Calu3 (cell line): Measurements from ENCODE around the gene MARCHF11. TPM values are rescaled to one million over a fixed set of nuclear protein-coding genes. Genes with fewer than 3 reads are reported as not detected.

Source experiments
- BruUV-seq: library from RNA; stranded (reverse); fragments of 400-500 nt; replicated peaks from 2 replicates; lab custom pipeline; 2021; lab: Mats Ljungman, UMichigan
- CTCF ChIA-PET: fragments of 300-600 bp; sonication (Branson Sonifier 250); formaldehyde crosslinking; loops from one replicate; lab custom pipeline; 2022; ENCODE audit warnings: antibody characterized with exemption; lab: Charles Lee
- DNase-seq: peaks from one replicate; pipeline ENCODE4 v3.0.0; 2022
- H3K27ac Mint-ChIP-seq: one replicate; pipeline ENCODE4 v1.8.0; 2022; ENCODE audit warnings: mixed read lengths; ENCODE audit not compliant: unreplicated experiment
- H3K27me3 Mint-ChIP-seq: one replicate; pipeline ENCODE4 v1.8.0; 2022; ENCODE audit warnings: mixed read lengths; ENCODE audit not compliant: unreplicated experiment
- H3K36me3 Mint-ChIP-seq: one replicate; pipeline ENCODE4 v1.8.0; 2022; ENCODE audit warnings: mild to moderate bottlenecking, moderate library complexity, mixed read lengths; ENCODE audit not compliant: insufficient read depth, unreplicated experiment
- H3K4me1 Mint-ChIP-seq: one replicate; pipeline ENCODE4 v1.8.0; 2022; ENCODE audit warnings: mild to moderate bottlenecking, low read depth, mixed read lengths; ENCODE audit not compliant: unreplicated experiment
- H3K4me3 Mint-ChIP-seq: one replicate; pipeline ENCODE4 v1.8.0; 2022; ENCODE audit warnings: mild to moderate bottlenecking, low read depth, moderate library complexity, mixed read lengths; ENCODE audit not compliant: unreplicated experiment
- H3K9me3 Mint-ChIP-seq: one replicate; pipeline ENCODE4 v1.8.0; 2022; ENCODE audit warnings: low read depth, mixed read lengths; ENCODE audit not compliant: unreplicated experiment
- intact Hi-C: fragments of 100-400 bp; cut with micrococcal nuclease; formaldehyde crosslinking; loops from one replicate; pipeline ENCODE4 v1.10.0; 2022; ENCODE audit not compliant: unreplicated experiment
- total RNA-seq: library from RNA; stranded (reverse); gene quantifications from 2 replicates; pipeline ENCODE4 v1.2.3, GENCODE V29; 2022
- TF ChIP-seq, protein P1 (sequence below): fragments of 200-600 bp; IDR thresholded peaks from one replicate; pipeline ENCODE4 v1.8.0; 2022; ENCODE audit warnings: antibody characterized with exemption; ENCODE audit not compliant: unreplicated experiment

Gene MARCHF11
- total RNA-seq, 1 experiment from 2014 or later: not detected

- BruUV-seq: no TSS peak
- H3K9me3 Mint-ChIP-seq: peaks cover 12% of the 10 kb centered on the region
- CTCF ChIA-PET: no interaction called here
These were observed 97.5 kb downstream of the MARCHF11 start for GRCh38 chr5:16082053-16082452.

DNA sequence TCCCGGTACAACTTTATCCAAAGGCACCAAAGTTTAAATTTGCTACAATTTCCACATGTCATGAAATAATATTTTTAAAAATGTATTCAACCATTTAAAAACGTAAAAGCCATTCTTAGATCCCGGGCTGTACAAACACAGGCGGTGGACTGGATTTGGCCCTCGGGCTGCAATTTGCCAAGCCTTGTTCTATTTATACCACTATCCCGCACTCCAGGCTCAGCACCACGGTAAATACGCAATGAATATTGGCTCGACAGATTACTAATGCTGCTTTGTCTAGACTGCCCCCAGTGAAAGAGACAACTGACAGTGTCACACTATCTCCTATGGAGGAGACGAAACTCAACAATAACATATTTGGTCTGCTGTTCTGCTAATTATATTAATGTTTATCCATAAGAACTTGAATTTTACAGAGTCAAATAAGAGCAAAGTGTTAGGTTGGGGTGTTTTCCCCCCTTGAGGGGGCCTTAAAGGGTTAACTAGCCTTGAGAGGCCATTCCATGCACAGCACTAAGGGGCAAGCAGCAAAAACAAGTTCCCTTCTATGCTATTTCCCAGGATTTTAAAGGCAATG lies 98.1 kb downstream of the MARCHF11 start:
- TF ChIP-seq, protein P1, sequence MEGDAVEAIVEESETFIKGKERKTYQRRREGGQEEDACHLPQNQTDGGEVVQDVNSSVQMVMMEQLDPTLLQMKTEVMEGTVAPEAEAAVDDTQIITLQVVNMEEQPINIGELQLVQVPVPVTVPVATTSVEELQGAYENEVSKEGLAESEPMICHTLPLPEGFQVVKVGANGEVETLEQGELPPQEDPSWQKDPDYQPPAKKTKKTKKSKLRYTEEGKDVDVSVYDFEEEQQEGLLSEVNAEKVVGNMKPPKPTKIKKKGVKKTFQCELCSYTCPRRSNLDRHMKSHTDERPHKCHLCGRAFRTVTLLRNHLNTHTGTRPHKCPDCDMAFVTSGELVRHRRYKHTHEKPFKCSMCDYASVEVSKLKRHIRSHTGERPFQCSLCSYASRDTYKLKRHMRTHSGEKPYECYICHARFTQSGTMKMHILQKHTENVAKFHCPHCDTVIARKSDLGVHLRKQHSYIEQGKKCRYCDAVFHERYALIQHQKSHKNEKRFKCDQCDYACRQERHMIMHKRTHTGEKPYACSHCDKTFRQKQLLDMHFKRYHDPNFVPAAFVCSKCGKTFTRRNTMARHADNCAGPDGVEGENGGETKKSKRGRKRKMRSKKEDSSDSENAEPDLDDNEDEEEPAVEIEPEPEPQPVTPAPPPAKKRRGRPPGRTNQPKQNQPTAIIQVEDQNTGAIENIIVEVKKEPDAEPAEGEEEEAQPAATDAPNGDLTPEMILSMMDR: no peak
- BruUV-seq: no TSS peak
- intact Hi-C loops: no loop called here
- no peak for DNase-seq
- CTCF ChIA-PET: no interaction called here
- Mint-ChIP-seq H3K27me3 (no peaks in the 10 kb centered on the region), H3K4me1 (no peaks in the 10 kb centered on the region), H3K9me3 (peaks cover 12% of the 10 kb centered on the region), H3K36me3 (no peaks in the 10 kb centered on the region), H3K4me3 (no peak overlapping the region), H3K27ac (no peak overlapping the region)

More at GRCh38 chr5:16082053-16082452, 97.5 kb downstream of the MARCHF11 start:
- intact Hi-C loops: no loop called here
- no peaks in the 10 kb centered on the region for H3K4me1 Mint-ChIP-seq
- TF ChIP-seq, protein P1: no peak
- no peaks in the 10 kb centered on the region for H3K27me3 Mint-ChIP-seq
- no peak for DNase-seq
- no peaks in the 10 kb centered on the region for H3K36me3 Mint-ChIP-seq
- H3K27ac Mint-ChIP-seq: no peak overlapping the region
- no peak overlapping the region for H3K4me3 Mint-ChIP-seq

- CTCF ChIA-PET: no interaction called here
- DNase-seq: no peak
- BruUV-seq: no TSS peak
- H3K4me3 Mint-ChIP-seq: no peak overlapping the region
- no peaks in the 10 kb centered on the region for H3K36me3 Mint-ChIP-seq
- H3K27ac Mint-ChIP-seq: no peak overlapping the region
- H3K27me3 Mint-ChIP-seq: no peaks in the 10 kb centered on the region
- TF ChIP-seq, protein P1: no peak
- no peaks in the 10 kb centered on the region for H3K4me1 Mint-ChIP-seq
- intact Hi-C loops: no loop called here
- peaks cover 12% of the 10 kb centered on the region for H3K9me3 Mint-ChIP-seq
These were observed 102.9 kb downstream of the MARCHF11 start for GRCh38 chr5:16076657-16077056.

DNA sequence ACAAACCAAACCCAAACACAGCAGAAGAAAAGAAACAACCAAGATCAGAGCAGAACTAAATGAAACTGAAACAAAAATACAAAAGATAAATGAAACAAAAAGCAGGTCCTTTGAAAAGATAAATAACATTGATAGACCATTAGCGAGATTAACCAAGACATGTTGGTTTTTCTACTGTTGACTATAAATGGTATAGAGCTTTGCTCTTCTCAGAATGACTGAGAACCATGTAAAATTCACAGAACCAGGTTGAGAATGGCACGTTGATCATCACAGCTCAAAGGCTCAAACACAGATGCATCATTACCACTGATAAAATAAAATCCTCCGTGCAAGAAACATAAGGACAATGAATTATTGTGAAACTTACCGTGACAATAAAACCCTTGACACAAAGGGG lies 105.2 kb downstream of the MARCHF11 start:
- no peaks in the 10 kb centered on the region for H3K4me1 Mint-ChIP-seq
- no TSS peak for BruUV-seq
- H3K4me3 Mint-ChIP-seq: no peak overlapping the region
- DNase-seq: no peak
- peaks cover 3% of the 10 kb centered on the region for H3K9me3 Mint-ChIP-seq
- H3K27ac Mint-ChIP-seq: no peak overlapping the region
- H3K36me3 Mint-ChIP-seq: no peaks in the 10 kb centered on the region
- CTCF ChIA-PET: no interaction called here
- no peaks in the 10 kb centered on the region for H3K27me3 Mint-ChIP-seq
- intact Hi-C loops: no loop called here
- TF ChIP-seq, protein P1: no peak
